ENCODE results near the gene VN1R5.

GRCh38 chr1:247274605-247275256 is 18.9 kb downstream of the VN1R5 start:
- TF ChIP-seq KLF8 (tag by site-specific recombination; IDR thresholded peaks at IDR 0.05), result no peak
- no peak for TF ChIP-seq CTCF (tag by site-specific recombination; IDR thresholded peaks at IDR 0.05)
- TF ChIP-seq TCF7L2 (IDR thresholded peaks at IDR 0.05; ENCODE audit: borderline replicate concordance, low read depth, low read length), result no peak
- no peak for TF ChIP-seq ZNF274 (IDR thresholded peaks at IDR 0.05; ENCODE audit: low read length)
- TF ChIP-seq ZNF274 (tag by site-specific recombination; IDR thresholded peaks at IDR 0.05; ENCODE audit: borderline replicate concordance), result no peak
- TF ChIP-seq, protein P1, sequence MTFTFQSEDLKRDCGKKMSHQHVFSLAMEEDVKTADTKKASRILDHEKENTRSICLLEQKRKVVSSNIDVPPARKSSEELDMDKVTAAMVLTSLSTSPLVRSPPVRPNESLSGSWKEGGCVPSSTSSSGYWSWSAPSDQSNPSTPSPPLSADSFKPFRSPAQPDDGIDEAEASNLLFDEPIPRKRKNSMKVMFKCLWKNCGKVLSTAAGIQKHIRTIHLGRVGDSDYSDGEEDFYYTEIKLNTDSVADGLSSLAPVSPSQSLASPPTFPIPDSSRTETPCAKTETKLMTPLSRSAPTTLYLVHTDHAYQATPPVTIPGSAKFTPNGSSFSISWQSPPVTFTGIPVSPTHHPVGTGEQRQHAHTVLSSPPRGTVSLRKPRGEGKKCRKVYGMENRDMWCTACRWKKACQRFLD (tag by site-specific recombination; IDR thresholded peaks at IDR 0.05), result no peak
- TF ChIP-seq SP2 (tag by site-specific recombination; IDR thresholded peaks at IDR 0.05), result no peak
- TF ChIP-seq YY1 (tag by site-specific recombination; IDR thresholded peaks at IDR 0.05), result no peak

Data from HEK293 (cell line).